ENCODE results near the gene RAMACL.

DNA sequence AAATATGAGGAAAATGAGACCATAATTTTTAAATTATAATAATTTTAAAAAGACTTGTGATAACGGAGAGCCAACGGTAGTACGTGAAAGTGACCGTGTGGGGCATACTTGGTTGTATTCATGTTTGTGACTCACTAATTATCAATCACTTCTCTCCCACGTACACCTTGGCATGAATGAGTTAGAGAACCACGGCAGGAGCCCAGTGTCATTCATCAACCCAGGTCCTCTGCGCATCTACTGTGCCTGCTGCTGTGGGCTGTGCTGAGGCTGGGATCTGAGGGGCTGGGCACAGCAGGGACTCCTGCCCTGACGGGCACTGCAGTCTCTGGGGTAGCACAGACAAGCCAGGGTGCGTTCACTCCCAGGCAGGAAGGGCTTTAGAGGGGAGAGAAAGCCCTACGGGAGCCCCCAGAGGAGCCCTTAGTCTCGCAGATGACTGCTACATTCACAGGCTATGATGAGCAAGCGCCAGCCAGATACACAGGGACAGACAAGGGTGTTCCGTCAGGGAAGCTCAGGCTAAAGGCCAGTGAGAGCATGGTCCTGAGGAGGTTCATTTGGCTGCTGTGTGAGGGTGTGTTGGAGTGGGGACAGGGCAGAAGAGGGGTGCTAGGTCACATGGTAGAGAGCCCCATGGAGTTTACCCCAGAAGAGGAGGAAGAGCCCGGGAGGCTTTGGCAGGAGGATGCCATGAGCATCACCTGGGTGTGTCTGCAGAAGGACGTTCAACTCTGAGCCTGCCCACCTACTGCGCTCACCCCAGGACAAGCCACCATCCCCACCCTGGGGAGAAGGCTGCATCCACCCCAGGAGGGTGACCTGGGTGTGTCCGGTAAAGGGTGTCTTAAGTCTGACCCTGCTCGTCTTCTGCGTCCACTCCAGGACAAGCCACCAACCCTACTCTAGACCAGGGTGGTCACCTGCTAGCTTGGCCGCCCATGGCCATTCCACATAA lies 48.8 kb upstream of the RAMACL start:
- TF ChIP-seq EZH2 (IDR thresholded peaks at IDR 0.05; ENCODE audit: low read length, unreplicated experiment) (no peak), EZH2phosphoT487 (IDR thresholded peaks at IDR 0.05; ENCODE audit: borderline replicate concordance, low read length) (no peak)
- TF ChIP-seq, protein P1, sequence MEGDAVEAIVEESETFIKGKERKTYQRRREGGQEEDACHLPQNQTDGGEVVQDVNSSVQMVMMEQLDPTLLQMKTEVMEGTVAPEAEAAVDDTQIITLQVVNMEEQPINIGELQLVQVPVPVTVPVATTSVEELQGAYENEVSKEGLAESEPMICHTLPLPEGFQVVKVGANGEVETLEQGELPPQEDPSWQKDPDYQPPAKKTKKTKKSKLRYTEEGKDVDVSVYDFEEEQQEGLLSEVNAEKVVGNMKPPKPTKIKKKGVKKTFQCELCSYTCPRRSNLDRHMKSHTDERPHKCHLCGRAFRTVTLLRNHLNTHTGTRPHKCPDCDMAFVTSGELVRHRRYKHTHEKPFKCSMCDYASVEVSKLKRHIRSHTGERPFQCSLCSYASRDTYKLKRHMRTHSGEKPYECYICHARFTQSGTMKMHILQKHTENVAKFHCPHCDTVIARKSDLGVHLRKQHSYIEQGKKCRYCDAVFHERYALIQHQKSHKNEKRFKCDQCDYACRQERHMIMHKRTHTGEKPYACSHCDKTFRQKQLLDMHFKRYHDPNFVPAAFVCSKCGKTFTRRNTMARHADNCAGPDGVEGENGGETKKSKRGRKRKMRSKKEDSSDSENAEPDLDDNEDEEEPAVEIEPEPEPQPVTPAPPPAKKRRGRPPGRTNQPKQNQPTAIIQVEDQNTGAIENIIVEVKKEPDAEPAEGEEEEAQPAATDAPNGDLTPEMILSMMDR (conservative IDR thresholded peaks at IDR 0.05; ENCODE audit: low read depth, low read length): no peak
